H1 (cell line): ENCODE measurements around the gene PRPH2. TPM values are rescaled to one million over a fixed set of nuclear protein-coding genes. Genes with fewer than 3 reads are reported as not detected.

Source experiments
- CTCF ChIA-PET: fragments of 300-600 bp; sonication (Branson Sonifier 250); formaldehyde crosslinking; loops from one replicate; lab custom pipeline; 2021; ENCODE audit not compliant: partially characterized antibody; lab: Charles Lee
- POLR2A ChIA-PET: fragments of 300-600 bp; sonication (Branson Sonifier 250); formaldehyde crosslinking; loops from one replicate; lab custom pipeline; 2021; ENCODE audit warnings: inconsistent platforms; ENCODE audit not compliant: partially characterized antibody; lab: Charles Lee
- DNase-seq, 2 experiments: peaks; one replicate each; pipeline versions ENCODE4 v3.0.0 to v3.0.0-alpha.2; 2010 to 2022; ENCODE audit warnings: low spot score in 2 of 2, low read depth in 1 of 2, mixed read lengths in 1 of 2
- FAIRE-seq: peaks from 2 replicates; lab custom pipeline; 2011; peaks lifted over from hg19 to GRCh38; lab: Jason Lieb, UNC
- H2AFZ ChIP-seq: 2 replicates; pipeline ENCODE4 v1.8.1; 2012; ENCODE audit warnings: low read length, inconsistent platforms
- H2AK5ac ChIP-seq: 2 replicates; pipeline ENCODE4 v1.6.1; 2013; ENCODE audit warnings: low read depth, low read length
- H2BK120ac ChIP-seq: replicated peaks from 2 replicates; pipeline ENCODE3; 2013; ENCODE audit warnings: low read depth, low read length, inconsistent platforms
- H2BK12ac ChIP-seq: 2 replicates; pipeline ENCODE4 v1.6.1; 2013; ENCODE audit warnings: low read depth, low read length
- H2BK15ac ChIP-seq: 2 replicates; pipeline ENCODE4 v1.6.1; 2013; ENCODE audit warnings: low read length
- H2BK20ac ChIP-seq: 2 replicates; pipeline ENCODE4 v1.6.1; 2013; ENCODE audit warnings: low read length
- H2BK5ac ChIP-seq: 2 replicates; pipeline ENCODE4 v1.6.1; 2013; ENCODE audit warnings: low read depth, low read length
- H3K14ac ChIP-seq: 2 replicates; pipeline ENCODE4 v1.6.1; 2013; ENCODE audit warnings: inconsistent platforms; ENCODE audit not compliant: insufficient read length
- H3K18ac ChIP-seq: 2 replicates; pipeline ENCODE4 v1.6.1; 2013; ENCODE audit warnings: low read length; ENCODE audit errors: extremely low read depth
- H3K23ac ChIP-seq: 2 replicates; pipeline ENCODE4 v1.6.1; 2013; ENCODE audit warnings: inconsistent platforms; ENCODE audit not compliant: insufficient read length
- H3K23me2 ChIP-seq: 2 replicates; pipeline ENCODE4 v1.6.1; 2013; ENCODE audit warnings: low read depth, low read length
- H3K27ac ChIP-seq: 2 replicates; pipeline ENCODE4 v1.6.1; 2011; ENCODE audit warnings: low read depth, low read length, inconsistent platforms
- H3K27me3 ChIP-seq, 4 experiments: replicated peaks in 1 of 4; 1 replicate in 1 of 4; 2 replicates in 3 of 4; pipeline versions ENCODE4 v1.6.1 to v1.8.1; 2011 to 2013; ENCODE audit warnings: low read length in 3 of 4, mild to moderate bottlenecking in 3 of 4, inconsistent platforms in 2 of 4, mixed read lengths in 2 of 4, moderate library complexity in 1 of 4; ENCODE audit not compliant: control insufficient read depth in 3 of 4, insufficient read depth in 3 of 4; ENCODE audit errors: extremely low read depth in 1 of 4
- H3K36me3 ChIP-seq, 4 experiments: 2 replicates each; pipeline versions ENCODE4 v1.6.1 to v1.8.1; 2011 to 2013; ENCODE audit warnings: mild to moderate bottlenecking in 4 of 4, low read length in 3 of 4, moderate library complexity in 2 of 4, control low read depth in 1 of 4, inconsistent platforms in 1 of 4; ENCODE audit not compliant: insufficient read depth in 4 of 4, control insufficient read depth in 2 of 4
- H3K4ac ChIP-seq: replicated peaks from 2 replicates; pipeline ENCODE3; 2013; ENCODE audit warnings: low read length, low read depth, mixed read lengths, inconsistent platforms; ENCODE audit not compliant: insufficient read length
- H3K4me1 ChIP-seq, 4 experiments: replicated peaks in 1 of 4; 1 replicate in 1 of 4; 2 replicates in 3 of 4; pipeline versions ENCODE4 v1.6.1 to v1.8.1; 2011 to 2013; ENCODE audit warnings: low read length in 3 of 4, inconsistent platforms in 2 of 4, mixed read lengths in 1 of 4; ENCODE audit not compliant: insufficient read depth in 4 of 4, control insufficient read depth in 3 of 4
- H3K4me2 ChIP-seq, 2 experiments: 2 replicates each; pipeline versions ENCODE4 v1.6.1 to v1.8.1; 2011 to 2013; ENCODE audit warnings: low read depth in 2 of 2, low read length in 2 of 2, control low read depth in 1 of 2, inconsistent platforms in 1 of 2, mild to moderate bottlenecking in 1 of 2; ENCODE audit not compliant: insufficient read depth in 1 of 2
- H3K4me3 ChIP-seq, 4 experiments: fragments of 200-600, 300-600 bp in 1 of 4; sonication (generic), shearing (Covaris generic), sonication (Bioruptor Twin) in 1 of 4; 2 replicates each; pipeline versions ENCODE4 v1.5.1 to v1.8.1; 2011 to 2016; ENCODE audit warnings: low read length in 4 of 4, low read depth in 3 of 4, control low read depth in 2 of 4, inconsistent platforms in 2 of 4, mild to moderate bottlenecking in 2 of 4, mixed read lengths in 1 of 4, moderate library complexity in 1 of 4; ENCODE audit not compliant: insufficient read depth in 2 of 4; ENCODE audit errors: extremely low read depth in 1 of 4
- H3K56ac ChIP-seq: replicated peaks from 2 replicates; pipeline ENCODE3; 2013; ENCODE audit warnings: low read depth, mild to moderate bottlenecking, mixed read lengths, low read length, inconsistent platforms; ENCODE audit not compliant: insufficient read length
- H3K79me1 ChIP-seq: 2 replicates; pipeline ENCODE4 v1.6.1; 2013; ENCODE audit warnings: low read depth, low read length, control low read depth
- H3K79me2 ChIP-seq, 2 experiments: 2 replicates each; pipeline versions ENCODE4 v1.6.1 to v1.8.1; 2012 to 2013; ENCODE audit warnings: low read length in 2 of 2, mild to moderate bottlenecking in 2 of 2, inconsistent platforms in 1 of 2; ENCODE audit not compliant: insufficient read depth in 2 of 2, control insufficient read depth in 1 of 2
- H3K9ac ChIP-seq, 4 experiments: replicated peaks in 1 of 4; 1 replicate in 1 of 4; 2 replicates in 3 of 4; pipeline versions ENCODE4 v1.6.1 to v1.8.1; 2011 to 2013; ENCODE audit warnings: low read depth in 3 of 4, low read length in 3 of 4, control low read depth in 2 of 4, mild to moderate bottlenecking in 2 of 4, moderate library complexity in 2 of 4, inconsistent platforms in 1 of 4; ENCODE audit errors: extremely low read depth in 1 of 4
- H3K9me3 ChIP-seq, 2 experiments: 2 replicates each; pipeline versions ENCODE4 v1.6.1 to v1.8.1; 2012 to 2013; ENCODE audit warnings: mild to moderate bottlenecking in 2 of 2, moderate library complexity in 2 of 2, control low read depth in 1 of 2, inconsistent platforms in 1 of 2, low read depth in 1 of 2, low read length in 1 of 2, mixed read lengths in 1 of 2; ENCODE audit not compliant: insufficient read depth in 2 of 2
- H4K20me1 ChIP-seq, 2 experiments: replicated peaks in 1 of 2; 2 replicates each; pipeline versions ENCODE3 to v1.8.1; 2011 to 2013; ENCODE audit warnings: inconsistent platforms in 2 of 2, low read length in 2 of 2, mild to moderate bottlenecking in 1 of 2; ENCODE audit not compliant: insufficient read depth in 2 of 2, control insufficient read depth in 1 of 2
- H4K5ac ChIP-seq: 2 replicates; pipeline ENCODE4 v1.6.1; 2013; ENCODE audit warnings: low read length, low read depth, mixed read lengths, inconsistent platforms; ENCODE audit not compliant: insufficient read length
- H4K8ac ChIP-seq: 2 replicates; pipeline ENCODE4 v1.8.0; 2013; ENCODE audit warnings: mild to moderate bottlenecking, moderate library complexity, low read length, inconsistent platforms; ENCODE audit not compliant: insufficient read depth; ENCODE audit errors: extremely low read depth
- H4K91ac ChIP-seq: replicated peaks from 2 replicates; pipeline ENCODE3; 2013; ENCODE audit warnings: low read length, mixed read lengths, inconsistent platforms; ENCODE audit not compliant: insufficient read length
- WGBS, 2 experiments: shearing (Covaris generic) in 1 of 2; methylation state at CpG; one replicate each; pipeline versions ENCODE4 v1.1.6 to v1.1.7; 2013 to 2015; ENCODE audit warnings: low lambda C conversion rate in 2 of 2, mixed read lengths in 2 of 2, inconsistent platforms in 1 of 2, low coverage in 1 of 2, missing lambda C conversion rate in 1 of 2; ENCODE audit not compliant: insufficient replicate concordance in 2 of 2, insufficient coverage in 1 of 2, insufficient read length in 1 of 2; ENCODE audit errors: extremely low coverage in 1 of 2, missing lambda C conversion rate in 1 of 2; 5-methylcytosine and 5-hydroxymethylcytosine counted together
- polyA plus RNA-seq, 7 experiments: library from polyadenylated mRNA; depleted of rRNA in 3 of 7; stranded (reverse) in 5 of 7; unstranded in 2 of 7; fragments of >200 nt in 5 of 7; fragments of 200-250 nt in 2 of 7; gene quantifications; 1 replicate in 5 of 7; 2 replicates in 1 of 7; 4 replicates in 1 of 7; pipeline versions ENCODE4 v1.2.1 to v1.2.3, GENCODE V29; 2011 to 2013; ENCODE audit warnings: missing spikeins in 2 of 7, mixed read lengths in 2 of 7
- total RNA-seq: library from RNA; stranded (reverse); fragmentation: NEBNext Ultra II Directional; extraction: Animal tissue kit (Norgen Biotek cat#: 25700); gene quantifications from 2 replicates; pipeline ENCODE4 v1.2.1, GENCODE V29; 2021

The PRPH2 gene
- total and polyA plus RNA-seq, 2 of the 8 experiments (the other 6 are each of a cell fraction or from before 2014, with no cell fraction given): 0.23 to 0.65 TPM

GRCh38 chr6:42764911-42765648 lies 42.7 kb upstream of the PRPH2 start:
- Histone ChIP-seq H3K23ac (no peak overlapping the region), H3K23me2 (no peaks in the 10 kb centered on the region), H3K9ac (no peak overlapping the region), H2BK20ac (no peak overlapping the region), H2BK5ac (no peak overlapping the region), H3K14ac (no peak overlapping the region), H3K36me3 (no peaks in the 10 kb centered on the region; a peak in 2 of 8 replicates), H3K4ac (no peak overlapping the region), H2AK5ac (no peak overlapping the region), H2BK15ac (no peak overlapping the region), H4K5ac (no peak overlapping the region), H2AFZ (no peak overlapping the region), H3K18ac (no peak overlapping the region), H3K79me2 (no peaks in the 10 kb centered on the region), H2BK12ac (no peak overlapping the region), H3K9me3 (no peaks in the 10 kb centered on the region), H3K4me1 (peaks cover 0 to 6% (median 3%) of the 10 kb centered on the region in 4 experiments; a peak in 1 of 7 replicates), H2BK120ac (no peak overlapping the region), H3K56ac (no peak overlapping the region), H4K8ac (no peak overlapping the region), H3K27ac (no peak overlapping the region), H3K79me1 (peaks cover 2% of the 10 kb centered on the region), H4K20me1 (no peaks in the 10 kb centered on the region), H4K91ac (no peak overlapping the region), H3K4me3 (no peak overlapping the region), H3K27me3 (no peaks in the 10 kb centered on the region; a peak in 1 of 7 replicates), H3K4me2 (no peak overlapping the region)
- POLR2A ChIA-PET: interaction anchor here (0.9 to 16.3 kb wide), 3 partner anchors 10 to 20 kb away, joined by 3 to 268 read pairs (median 61); partner anchors contain the start of genes BICRAL and TBCC
- CTCF ChIA-PET: interaction anchor here (0.6 kb wide), 2 partner anchors 89 to 1393 kb away, joined by 3 read pairs; no protein-coding TSS in a partner anchor
- WGBS, 2 experiments: 89% methylated on average over 9 of the region's 9 CpGs; no CpG with 5 or more reads in 1 of the 2 experiments
- no peak for FAIRE-seq
- DNase-seq: no peak
